Measurements from ENCODE around the gene SPATA31C2.

DNA sequence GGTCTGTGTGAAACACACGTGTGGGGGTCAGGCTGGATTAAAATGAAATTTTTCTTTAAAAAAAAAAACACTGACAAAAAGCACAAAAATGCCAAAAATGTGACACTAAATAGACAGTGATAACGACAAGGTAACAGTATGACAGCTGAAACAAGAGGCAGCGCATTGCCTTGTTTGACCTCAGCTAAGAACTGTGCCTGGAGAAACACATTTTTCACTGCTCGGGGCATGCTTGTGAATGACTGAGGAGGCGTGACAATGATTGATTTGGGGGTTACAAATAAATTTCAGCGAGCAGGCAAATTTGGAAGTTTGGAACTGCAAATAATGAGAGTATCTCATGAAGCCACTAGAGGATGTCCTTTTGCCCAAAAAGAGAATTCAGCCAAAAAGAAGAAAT is 44.2 kb upstream of the SPATA31C2 start:
- TF ChIP-seq, protein P1, sequence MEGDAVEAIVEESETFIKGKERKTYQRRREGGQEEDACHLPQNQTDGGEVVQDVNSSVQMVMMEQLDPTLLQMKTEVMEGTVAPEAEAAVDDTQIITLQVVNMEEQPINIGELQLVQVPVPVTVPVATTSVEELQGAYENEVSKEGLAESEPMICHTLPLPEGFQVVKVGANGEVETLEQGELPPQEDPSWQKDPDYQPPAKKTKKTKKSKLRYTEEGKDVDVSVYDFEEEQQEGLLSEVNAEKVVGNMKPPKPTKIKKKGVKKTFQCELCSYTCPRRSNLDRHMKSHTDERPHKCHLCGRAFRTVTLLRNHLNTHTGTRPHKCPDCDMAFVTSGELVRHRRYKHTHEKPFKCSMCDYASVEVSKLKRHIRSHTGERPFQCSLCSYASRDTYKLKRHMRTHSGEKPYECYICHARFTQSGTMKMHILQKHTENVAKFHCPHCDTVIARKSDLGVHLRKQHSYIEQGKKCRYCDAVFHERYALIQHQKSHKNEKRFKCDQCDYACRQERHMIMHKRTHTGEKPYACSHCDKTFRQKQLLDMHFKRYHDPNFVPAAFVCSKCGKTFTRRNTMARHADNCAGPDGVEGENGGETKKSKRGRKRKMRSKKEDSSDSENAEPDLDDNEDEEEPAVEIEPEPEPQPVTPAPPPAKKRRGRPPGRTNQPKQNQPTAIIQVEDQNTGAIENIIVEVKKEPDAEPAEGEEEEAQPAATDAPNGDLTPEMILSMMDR (IDR thresholded peaks at IDR 0.05 in 2 of 3, conservative IDR thresholded peaks at IDR 0.05 in 1 of 3; ENCODE audit: control insufficient read depth in 2 of 3, extremely low read depth in 1 of 3, insufficient read depth in 1 of 3, low read depth in 3 of 3, low read length in 3 of 3) = no peak
- TF ChIP-seq POLR2AphosphoS5 (IDR thresholded peaks at IDR 0.05; ENCODE audit: low read length) (no peak), CREB1 (IDR thresholded peaks at IDR 0.05; ENCODE audit: low read depth) (no peak), EZH2 (IDR thresholded peaks at IDR 0.05; ENCODE audit: borderline replicate concordance, control insufficient read depth, low read depth, low read length) (no peak), GABPA (IDR thresholded peaks at IDR 0.05; ENCODE audit: low read depth) (no peak)
- TF ChIP-seq, protein P2, sequence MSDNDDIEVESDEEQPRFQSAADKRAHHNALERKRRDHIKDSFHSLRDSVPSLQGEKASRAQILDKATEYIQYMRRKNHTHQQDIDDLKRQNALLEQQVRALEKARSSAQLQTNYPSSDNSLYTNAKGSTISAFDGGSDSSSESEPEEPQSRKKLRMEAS (IDR thresholded peaks at IDR 0.05; ENCODE audit: low read depth, low read length) = no peak
- TF ChIP-seq, protein P3, sequence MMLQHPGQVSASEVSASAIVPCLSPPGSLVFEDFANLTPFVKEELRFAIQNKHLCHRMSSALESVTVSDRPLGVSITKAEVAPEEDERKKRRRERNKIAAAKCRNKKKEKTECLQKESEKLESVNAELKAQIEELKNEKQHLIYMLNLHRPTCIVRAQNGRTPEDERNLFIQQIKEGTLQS (IDR thresholded peaks at IDR 0.05; ENCODE audit: borderline replicate concordance, extremely low read depth, low read depth, low read length) = no peak

Data from GM12878 (cell line).